Fibroblast of villous mesenchyme (primary cell): ENCODE measurements around the gene MZT2B. TPM values are rescaled to one million over a fixed set of nuclear protein-coding genes. Genes with fewer than 3 reads are reported as not detected.
"Not testable (repeated sequence)": the region's sequence is repeated elsewhere in the genome, so short reads cannot be mapped to it uniquely, and the experiment has no call there.

Source experiments
- DNase-seq: peaks from one replicate; pipeline ENCODE4 v3.0.0-alpha.2; 2010; ENCODE audit warnings: low read depth
- H3K4me3 ChIP-seq: 2 replicates; pipeline ENCODE4 v1.5.1; 2011; ENCODE audit warnings: low read depth, mild to moderate bottlenecking, low read length
- CTCF ChIP-seq: IDR thresholded peaks from 2 replicates; pipeline ENCODE4 v1.5.1; 2012; ENCODE audit warnings: low read depth, mild to moderate bottlenecking, low read length; ENCODE audit not compliant: insufficient read depth
- total RNA-seq: library from RNA; depleted of rRNA; stranded (reverse); fragments of >200 nt; gene quantifications from 2 replicates; pipeline ENCODE4 v1.2.3, GENCODE V29; 2012

The MZT2B gene
- total RNA-seq, 1 donor = 141 TPM

- not testable (repeated sequence) for H3K4me3 ChIP-seq, DNase-seq
These were observed 48.8 kb downstream of the MZT2B start for GRCh38 chr2:130230907-130231306.

DNA sequence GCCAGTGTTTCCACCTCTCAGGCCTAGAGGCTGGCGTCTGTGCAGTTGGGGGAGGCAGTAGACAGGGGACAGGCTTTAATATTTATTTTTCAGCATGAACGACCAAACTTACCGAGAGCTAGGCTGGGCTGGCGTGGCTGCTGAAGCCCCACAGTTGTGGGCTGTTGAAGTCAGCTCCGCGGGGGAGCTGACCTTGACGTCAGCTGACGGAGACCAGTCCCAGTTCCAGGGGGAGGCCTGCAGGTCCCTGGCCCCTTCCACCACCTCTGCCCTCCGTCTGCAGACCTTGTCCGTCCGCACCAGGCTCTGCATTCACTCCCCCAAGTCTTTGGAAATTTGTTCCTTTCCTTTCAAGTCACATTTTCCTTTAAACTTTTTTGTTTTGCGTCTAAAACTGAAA is 49.6 kb downstream of the MZT2B start:
- no peak for DNase-seq
- no peak for TF ChIP-seq CTCF
- no peak overlapping the region for H3K4me3 ChIP-seq

- H3K4me3 ChIP-seq, DNase-seq: not testable (repeated sequence)
These were observed 51.0 kb downstream of the MZT2B start for GRCh38 chr2:130233066-130233465.

DNA sequence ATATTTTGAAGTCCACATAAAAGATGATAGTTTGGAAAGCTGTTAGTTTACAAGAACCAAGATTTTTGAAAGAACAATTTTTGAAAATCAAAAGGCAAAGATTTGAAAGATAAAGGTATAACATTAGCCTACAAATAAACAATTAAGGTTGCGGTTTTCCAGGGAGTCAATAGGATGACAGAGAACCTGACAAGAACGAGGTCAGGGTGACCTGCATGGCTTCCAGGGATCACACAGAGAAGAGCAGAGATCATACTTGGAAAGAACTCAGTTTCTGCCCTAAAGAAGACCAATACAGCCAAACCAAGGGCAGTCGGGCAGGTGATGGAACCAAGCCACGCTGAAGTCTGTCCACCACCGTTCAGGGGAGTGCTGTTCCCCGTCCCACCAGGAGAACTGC is 57.5 kb downstream of the MZT2B start:
- DNase-seq, H3K4me3 ChIP-seq: not testable (repeated sequence)

Other genes with a start within 250 kb of the MZT2B start
- gene RAB6C, start 202.6 kb upstream of the MZT2B start, total RNA-seq = under 0.01 TPM in 1 of 2 replicates, not detected in the other
- 4.8 TPM in 1 of 2 replicates, not detected in the other for gene POTEF, start 53.0 kb upstream of the MZT2B start, total RNA-seq
- gene CCDC74B, start 37.1 kb upstream of the MZT2B start, total RNA-seq = 4.2 and 4.3 TPM in 2 replicates
- gene SMPD4, start 660 bp upstream of the MZT2B start, total RNA-seq = 20.3 TPM in 2 replicates
- gene TUBA3E, start 16.2 kb downstream of the MZT2B start, total RNA-seq = not detected in 2 replicates
- gene IMP4, start 160.6 kb downstream of the MZT2B start, total RNA-seq = 60.5 and 68.0 TPM in 2 replicates
- gene PTPN18, start 173.8 kb downstream of the MZT2B start, total RNA-seq = 17.7 and 18.4 TPM in 2 replicates